ENCODE measurements around the gene TUBB4B. TPM values are rescaled to one million over a fixed set of nuclear protein-coding genes. Genes with fewer than 3 reads are reported as not detected.

Gene TUBB4B
- total RNA-seq, 4 donors from 2014 or later = 181 to 757 (median 487) TPM

DNA sequence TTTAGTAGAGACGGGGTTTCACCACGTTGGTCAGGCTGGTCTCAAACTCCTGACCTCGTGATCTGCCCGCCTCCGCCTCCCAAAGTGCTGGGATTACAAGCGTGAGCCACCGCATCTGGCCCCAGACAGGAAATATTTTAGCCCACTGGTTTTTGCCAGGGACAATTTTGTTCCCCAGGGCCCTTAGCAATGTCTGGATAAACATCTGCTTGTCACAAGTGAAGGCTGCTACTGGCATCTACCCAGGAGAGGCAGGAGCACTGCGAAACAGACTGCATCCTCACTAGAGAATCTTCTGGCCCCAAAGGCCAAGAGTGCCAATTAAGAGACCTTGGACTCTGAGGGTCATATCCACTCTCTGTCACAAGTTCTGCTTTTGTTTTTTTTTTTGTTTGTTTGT, 38.1 kb upstream of the TUBB4B start:
- DNase-seq = no peak
- WGBS, 2 donors = 79 to 95% methylated on average over 7 to 8 of the region's 8 CpGs
- Histone ChIP-seq H3K36me3 (no peaks in the 10 kb centered on the region), H3K27me3 (no peaks in the 10 kb centered on the region), H3K27ac (no peak overlapping the region), H3K4me1 (peaks cover 47 to 66% of the 10 kb centered on the region in 2 donors), H3K4me3 (replicated peaks in 1 of 3) (no peak overlapping the region), H3K9me3 (no peaks in the 10 kb centered on the region)
- intact Hi-C loops (cut with DNase I) = no loop called here
- TF ChIP-seq, protein P1, sequence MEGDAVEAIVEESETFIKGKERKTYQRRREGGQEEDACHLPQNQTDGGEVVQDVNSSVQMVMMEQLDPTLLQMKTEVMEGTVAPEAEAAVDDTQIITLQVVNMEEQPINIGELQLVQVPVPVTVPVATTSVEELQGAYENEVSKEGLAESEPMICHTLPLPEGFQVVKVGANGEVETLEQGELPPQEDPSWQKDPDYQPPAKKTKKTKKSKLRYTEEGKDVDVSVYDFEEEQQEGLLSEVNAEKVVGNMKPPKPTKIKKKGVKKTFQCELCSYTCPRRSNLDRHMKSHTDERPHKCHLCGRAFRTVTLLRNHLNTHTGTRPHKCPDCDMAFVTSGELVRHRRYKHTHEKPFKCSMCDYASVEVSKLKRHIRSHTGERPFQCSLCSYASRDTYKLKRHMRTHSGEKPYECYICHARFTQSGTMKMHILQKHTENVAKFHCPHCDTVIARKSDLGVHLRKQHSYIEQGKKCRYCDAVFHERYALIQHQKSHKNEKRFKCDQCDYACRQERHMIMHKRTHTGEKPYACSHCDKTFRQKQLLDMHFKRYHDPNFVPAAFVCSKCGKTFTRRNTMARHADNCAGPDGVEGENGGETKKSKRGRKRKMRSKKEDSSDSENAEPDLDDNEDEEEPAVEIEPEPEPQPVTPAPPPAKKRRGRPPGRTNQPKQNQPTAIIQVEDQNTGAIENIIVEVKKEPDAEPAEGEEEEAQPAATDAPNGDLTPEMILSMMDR (IDR thresholded peaks at IDR 0.05) = no peak
- no peak for TF ChIP-seq POLR2A (IDR thresholded peaks at IDR 0.05)

DNA sequence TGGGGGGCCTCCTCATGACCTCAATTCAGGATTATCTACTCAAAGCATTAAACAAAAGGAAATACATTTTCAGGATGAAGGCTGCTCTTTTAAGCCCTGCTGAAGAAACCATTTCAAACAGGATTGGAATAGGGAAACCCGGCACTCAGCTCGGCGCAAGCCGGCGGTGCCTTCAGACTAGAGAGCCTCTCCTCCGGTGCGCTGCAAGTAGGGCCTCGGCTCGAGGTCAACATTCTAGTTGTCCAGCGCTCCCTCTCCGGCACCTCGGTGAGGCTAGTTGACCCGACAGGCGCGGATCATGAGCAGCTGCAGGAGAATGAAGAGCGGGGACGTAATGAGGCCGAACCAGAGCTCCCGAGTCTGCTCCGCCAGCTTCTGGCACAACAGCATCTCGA, 36.4 kb upstream of the TUBB4B start:
- Histone ChIP-seq H3K27me3 (no peaks in the 10 kb centered on the region), H3K9me3 (no peaks in the 10 kb centered on the region), H3K4me3 (replicated peaks in 1 of 3) (peak overlapping the region; percentile 74 to 99 (median 81)), H3K4me1 (peaks cover 30 to 49% of the 10 kb centered on the region in 2 donors), H3K36me3 (no peaks in the 10 kb centered on the region), H3K27ac (peak overlapping the region in 1 of 3 donors; percentile 48)
- no peak for TF ChIP-seq POLR2A (IDR thresholded peaks at IDR 0.05)
- TF ChIP-seq, protein P1 (IDR thresholded peaks at IDR 0.05) = no peak
- intact Hi-C loops (cut with DNase I) = no loop called here
- no peak for DNase-seq
- 15 to 24% methylated on average over 9 to 17 of the region's 21 CpGs for WGBS, 2 donors

DNA sequence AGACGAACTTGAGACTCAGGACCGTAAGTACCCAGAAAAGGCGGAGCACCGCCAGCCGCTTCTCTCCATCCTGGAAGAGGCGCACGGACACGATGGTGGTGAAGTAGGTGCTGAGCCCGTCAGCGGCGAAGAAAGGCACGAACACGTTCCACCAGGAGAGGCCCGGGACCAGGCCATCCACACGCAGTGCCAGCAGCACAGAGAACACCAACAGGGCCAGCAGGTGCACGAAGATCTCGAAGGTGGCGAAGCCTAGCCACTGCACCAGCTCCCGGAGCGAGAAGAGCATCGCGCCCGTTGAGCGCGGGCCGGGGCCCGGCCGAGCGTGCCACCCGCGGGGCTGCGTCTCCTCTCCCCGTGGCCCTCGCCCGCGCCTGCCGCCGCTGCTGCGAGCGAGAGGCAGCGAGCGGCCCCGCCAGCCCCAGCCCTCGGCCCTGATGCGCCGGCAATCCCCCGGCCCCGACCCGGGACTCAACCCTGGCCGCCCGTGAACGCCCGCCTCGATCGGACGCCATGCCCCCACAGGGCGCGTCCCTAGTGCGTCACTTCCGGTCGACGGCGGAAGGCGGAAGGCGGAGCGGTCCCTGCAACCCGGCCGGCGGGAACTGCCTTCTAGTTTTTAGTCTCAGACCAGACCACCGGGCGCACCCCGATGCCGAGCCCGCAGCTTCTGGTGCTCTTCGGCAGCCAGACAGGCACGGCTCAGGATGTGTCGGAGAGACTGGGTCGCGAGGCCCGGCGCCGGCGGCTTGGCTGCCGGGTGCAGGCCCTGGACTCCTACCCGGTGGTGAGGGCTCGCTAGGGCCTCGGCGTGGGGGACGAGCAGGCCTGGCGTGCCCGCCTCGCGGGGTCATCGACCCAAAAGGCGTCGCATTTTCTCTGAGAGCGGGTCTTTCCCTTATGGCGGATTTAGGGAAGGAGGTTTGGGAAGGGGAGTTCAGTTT, 35.7 kb upstream of the TUBB4B start, which contains the start of the genes NDOR1 and TMEM203:
NDOR1 (plus strand) TSS at position 575 of the 944 bp plus-strand sequence; CDS start at position 653, 78 bp downstream.
TMEM203 (minus strand) TSS at position 523 of the 944 bp plus-strand sequence; CDS start at position 289, 234 bp downstream.
- Histone ChIP-seq H3K4me1 (peaks cover 30 to 47% of the 10 kb centered on the region in 2 donors), H3K9me3 (no peaks in the 10 kb centered on the region), H3K4me3 (replicated peaks in 1 of 3) (peak within 1 kb of the TSS; percentile 74 to 99 (median 81)), H3K27me3 (no peaks in the 10 kb centered on the region), H3K36me3 (no peaks in the 10 kb centered on the region), H3K27ac (peak within 1 kb of the TSS; percentile 41 to 73 (median 48))
- TF ChIP-seq, protein P1 (IDR thresholded peaks at IDR 0.05) = no peak
- TF ChIP-seq POLR2A (IDR thresholded peaks at IDR 0.05) = peak; percentile 61 to 82
- intact Hi-C loops (cut with DNase I) = no loop called here
- peak; percentile 87 to 92 for DNase-seq
- WGBS, 2 donors = 0 to 1% methylated on average over 5 to 20 of the region's 98 CpGs

DNA sequence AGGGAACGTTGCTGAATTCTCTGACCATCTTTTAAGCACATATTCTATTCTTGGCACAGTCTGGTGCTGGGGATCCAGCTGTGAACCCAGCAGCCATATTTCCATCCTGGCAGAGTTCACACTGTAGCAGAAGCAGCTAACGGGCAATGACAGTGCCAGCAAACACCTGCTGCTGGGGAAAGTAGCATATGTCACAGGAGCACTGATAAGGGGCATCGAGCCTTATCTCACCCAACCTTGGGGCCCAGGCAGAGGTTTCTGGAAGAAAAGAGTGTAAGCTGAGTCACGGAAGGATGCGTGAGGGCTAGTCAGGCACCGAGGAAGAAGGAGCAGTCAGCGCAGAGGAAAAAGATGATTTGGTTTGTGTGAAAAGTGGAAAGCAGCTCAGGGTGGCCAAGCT, 34.5 kb upstream of the TUBB4B start:
- Histone ChIP-seq H3K4me3 (replicated peaks in 1 of 3) (no peak overlapping the region), H3K27ac (no peak overlapping the region), H3K27me3 (no peaks in the 10 kb centered on the region), H3K9me3 (no peaks in the 10 kb centered on the region), H3K36me3 (no peaks in the 10 kb centered on the region), H3K4me1 (peaks cover 30 to 42% of the 10 kb centered on the region in 2 donors)
- DNase-seq = no peak
- WGBS, 2 donors = 80 to 84% methylated on average over 7 of the region's 7 CpGs
- TF ChIP-seq POLR2A (IDR thresholded peaks at IDR 0.05) = no peak
- TF ChIP-seq, protein P1 (IDR thresholded peaks at IDR 0.05) = no peak
- intact Hi-C loops (cut with DNase I) = no loop called here

DNA sequence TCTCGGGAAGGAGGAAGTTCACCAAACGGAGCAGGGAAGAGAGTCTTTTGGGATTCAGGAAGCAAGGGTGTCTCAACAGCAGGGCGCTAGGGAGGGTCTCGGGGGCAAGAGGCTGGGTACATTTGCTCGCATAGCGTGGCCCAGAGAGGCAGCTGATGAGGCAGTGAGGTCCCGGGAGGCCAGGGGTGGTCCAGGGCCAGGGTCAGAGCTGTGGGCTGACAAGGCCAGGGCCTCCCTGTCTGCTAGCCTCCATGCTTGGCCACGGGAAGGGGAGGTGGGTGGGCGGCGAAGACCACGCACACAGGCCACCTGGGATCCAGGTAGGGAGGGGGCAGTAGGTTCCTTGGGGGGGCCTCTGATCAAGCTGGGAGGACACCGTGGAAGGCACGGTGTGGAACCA, 29.6 kb upstream of the TUBB4B start:
- H3K36me3 ChIP-seq = no peaks in the 10 kb centered on the region
- WGBS, 2 donors = 85 to 91% methylated on average over 13 of the region's 13 CpGs
- no peaks in the 10 kb centered on the region for H3K9me3 ChIP-seq
- DNase-seq = no peak
- H3K4me3 ChIP-seq (replicated peaks in 1 of 3) = no peak overlapping the region
- TF ChIP-seq, protein P1 (IDR thresholded peaks at IDR 0.05) = no peak
- TF ChIP-seq POLR2A (IDR thresholded peaks at IDR 0.05) = no peak
- intact Hi-C loops (cut with DNase I) = no loop called here
- H3K27me3 ChIP-seq = no peaks in the 10 kb centered on the region
- no peak overlapping the region for H3K27ac ChIP-seq
- H3K4me1 ChIP-seq = peaks cover 5 to 6% of the 10 kb centered on the region in 2 donors

Measured in thyroid gland (tissue), 4 donors.